ENCODE data around the gene ADPRH. TPM values are rescaled to one million over a fixed set of nuclear protein-coding genes. Genes with fewer than 3 reads are reported as not detected.

Gene ADPRH
- polyA plus RNA-seq, 1 experiment: 0.36 TPM

DNA sequence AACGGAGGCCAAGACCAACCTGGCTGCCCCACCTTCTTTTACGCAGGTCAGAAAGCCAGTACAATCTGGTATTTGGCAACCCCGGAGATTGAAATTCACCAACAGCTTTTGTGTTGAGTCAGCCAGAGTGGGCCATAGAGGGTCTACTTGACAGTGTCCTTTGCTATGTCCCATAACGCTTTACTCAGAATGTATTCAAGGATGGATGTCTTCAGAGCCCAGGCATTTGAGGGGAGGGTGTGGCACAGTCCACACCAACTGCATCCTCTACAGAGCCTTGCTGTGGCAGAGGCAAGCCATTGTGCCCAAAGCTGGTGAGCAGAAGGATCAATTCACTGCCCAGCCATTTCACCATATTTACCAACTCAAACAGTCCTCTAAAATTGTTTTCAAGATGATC is 36.8 kb downstream of the ADPRH start:
- ChIA-PET CTCF (no interaction called here), POLR2A (no interaction called here)
- Histone ChIP-seq H3K27ac (ENCODE audit: low read depth, low read length) (no peak overlapping the region), H3K9me3 (ENCODE audit: control insufficient read depth, insufficient read depth, low read length) (no peaks in the 10 kb centered on the region), H3K4me3 (ENCODE audit: low read depth, low read length) (no peak overlapping the region), H3K27me3 (ENCODE audit: control insufficient read depth, insufficient read depth, low read length) (peaks cover 12% of the 10 kb centered on the region)
- DNase-seq (ENCODE audit: low read depth, low spot score): no peak
- TF ChIP-seq, protein P1, sequence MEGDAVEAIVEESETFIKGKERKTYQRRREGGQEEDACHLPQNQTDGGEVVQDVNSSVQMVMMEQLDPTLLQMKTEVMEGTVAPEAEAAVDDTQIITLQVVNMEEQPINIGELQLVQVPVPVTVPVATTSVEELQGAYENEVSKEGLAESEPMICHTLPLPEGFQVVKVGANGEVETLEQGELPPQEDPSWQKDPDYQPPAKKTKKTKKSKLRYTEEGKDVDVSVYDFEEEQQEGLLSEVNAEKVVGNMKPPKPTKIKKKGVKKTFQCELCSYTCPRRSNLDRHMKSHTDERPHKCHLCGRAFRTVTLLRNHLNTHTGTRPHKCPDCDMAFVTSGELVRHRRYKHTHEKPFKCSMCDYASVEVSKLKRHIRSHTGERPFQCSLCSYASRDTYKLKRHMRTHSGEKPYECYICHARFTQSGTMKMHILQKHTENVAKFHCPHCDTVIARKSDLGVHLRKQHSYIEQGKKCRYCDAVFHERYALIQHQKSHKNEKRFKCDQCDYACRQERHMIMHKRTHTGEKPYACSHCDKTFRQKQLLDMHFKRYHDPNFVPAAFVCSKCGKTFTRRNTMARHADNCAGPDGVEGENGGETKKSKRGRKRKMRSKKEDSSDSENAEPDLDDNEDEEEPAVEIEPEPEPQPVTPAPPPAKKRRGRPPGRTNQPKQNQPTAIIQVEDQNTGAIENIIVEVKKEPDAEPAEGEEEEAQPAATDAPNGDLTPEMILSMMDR (IDR thresholded peaks at IDR 0.05; ENCODE audit: low read depth, low read length): no peak

DNA sequence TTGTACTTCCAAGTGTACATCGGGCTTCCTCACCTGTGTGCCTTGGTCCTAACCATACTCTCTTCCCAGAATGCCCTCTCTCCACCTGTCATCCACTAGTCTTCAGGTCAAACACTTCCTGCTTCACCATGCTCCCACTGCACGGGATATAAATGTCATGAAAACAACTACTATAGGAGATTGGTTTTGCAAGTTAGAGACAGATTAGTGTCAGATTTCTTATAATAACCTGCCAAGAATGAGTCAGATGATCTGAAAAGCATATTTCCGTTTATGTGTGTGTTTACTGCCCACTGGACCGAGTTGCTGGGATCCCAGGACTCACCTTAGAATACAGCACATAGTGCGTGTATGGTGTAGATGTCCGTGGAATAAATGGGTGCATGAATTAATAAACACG is 39.8 kb downstream of the ADPRH start:
- TF ChIP-seq, protein P1 (IDR thresholded peaks at IDR 0.05; ENCODE audit: low read depth, low read length): no peak
- H3K4me3 ChIP-seq (ENCODE audit: low read depth, low read length): no peak overlapping the region
- H3K27ac ChIP-seq (ENCODE audit: low read depth, low read length): no peak overlapping the region
- H3K27me3 ChIP-seq (ENCODE audit: control insufficient read depth, insufficient read depth, low read length): peaks cover 13% of the 10 kb centered on the region
- H3K9me3 ChIP-seq (ENCODE audit: control insufficient read depth, insufficient read depth, low read length): no peaks in the 10 kb centered on the region
- ChIA-PET CTCF (no interaction called here), POLR2A (no interaction called here)
- no peak for DNase-seq (ENCODE audit: low read depth, low spot score)

DNA sequence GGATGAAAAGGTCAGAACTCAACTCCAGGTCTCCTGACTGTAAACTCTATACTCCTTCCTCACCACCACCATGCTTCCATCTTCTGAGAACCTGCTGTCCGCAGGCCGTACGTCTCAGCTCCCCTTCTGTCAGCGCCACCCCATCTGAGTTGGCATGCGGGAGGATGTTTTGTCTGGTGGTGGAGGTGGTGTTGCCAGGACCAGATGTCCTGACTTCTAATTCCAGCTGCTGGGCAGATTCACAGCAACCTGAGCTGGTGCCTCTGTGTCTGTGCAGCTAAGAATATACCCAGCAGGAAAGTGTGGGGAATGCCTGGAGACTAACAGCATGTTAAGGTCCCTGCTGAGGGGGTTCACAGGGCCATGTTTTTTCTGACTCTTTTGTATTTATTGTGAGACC is 41.6 kb downstream of the ADPRH start:
- no peak for DNase-seq (ENCODE audit: low read depth, low spot score)
- no peak overlapping the region for H3K4me3 ChIP-seq (ENCODE audit: low read depth, low read length)
- H3K27ac ChIP-seq (ENCODE audit: low read depth, low read length): no peak overlapping the region
- POLR2A ChIA-PET: no interaction called here
- CTCF ChIA-PET: no interaction called here
- TF ChIP-seq, protein P1 (IDR thresholded peaks at IDR 0.05; ENCODE audit: low read depth, low read length): no peak
- H3K9me3 ChIP-seq (ENCODE audit: control insufficient read depth, insufficient read depth, low read length): no peaks in the 10 kb centered on the region
- H3K27me3 ChIP-seq (ENCODE audit: control insufficient read depth, insufficient read depth, low read length): peaks cover 16% of the 10 kb centered on the region

DNA sequence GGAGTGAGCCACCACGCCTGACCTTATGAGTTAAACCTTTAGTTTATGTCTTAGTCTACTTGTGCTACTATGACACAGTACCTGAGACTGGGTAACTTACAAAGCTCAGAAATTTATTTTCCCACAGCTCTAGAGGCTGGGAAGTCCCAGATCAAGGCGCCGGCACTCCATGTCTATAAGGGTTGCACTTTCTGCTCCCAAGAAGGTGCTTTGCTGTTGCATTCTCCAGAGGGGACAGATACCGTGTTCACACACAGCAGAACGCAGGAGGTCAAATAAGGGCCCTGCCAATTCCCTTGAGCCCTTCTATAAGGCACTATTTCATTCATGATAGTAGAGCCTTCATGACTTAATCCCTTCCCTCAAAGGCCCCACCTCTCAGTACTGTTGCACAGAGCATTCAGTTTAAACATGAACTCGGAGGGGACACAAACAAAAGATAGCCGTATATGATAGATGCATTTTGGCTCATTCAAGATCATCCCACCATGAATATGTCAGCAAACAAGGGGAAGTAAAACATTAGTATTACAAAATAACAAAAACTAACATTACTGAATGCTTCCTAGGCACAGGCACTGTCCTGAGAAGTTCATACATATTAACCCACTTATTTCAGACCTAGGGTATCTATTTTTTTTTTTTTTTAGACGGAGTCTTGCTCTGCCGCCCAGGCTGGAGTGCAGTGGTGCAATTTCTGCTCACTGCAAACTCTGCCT is 44.9 kb downstream of the ADPRH start:
- TF ChIP-seq, protein P1 (IDR thresholded peaks at IDR 0.05; ENCODE audit: low read depth, low read length): no peak
- ChIA-PET CTCF (no interaction called here), POLR2A (no interaction called here)
- Histone ChIP-seq H3K4me3 (ENCODE audit: low read depth, low read length) (no peak overlapping the region), H3K27ac (ENCODE audit: low read depth, low read length) (no peak overlapping the region), H3K9me3 (ENCODE audit: control insufficient read depth, insufficient read depth, low read length) (no peaks in the 10 kb centered on the region), H3K27me3 (ENCODE audit: control insufficient read depth, insufficient read depth, low read length) (peaks cover 18% of the 10 kb centered on the region)
- DNase-seq (ENCODE audit: low read depth, low spot score): no peak

DNA sequence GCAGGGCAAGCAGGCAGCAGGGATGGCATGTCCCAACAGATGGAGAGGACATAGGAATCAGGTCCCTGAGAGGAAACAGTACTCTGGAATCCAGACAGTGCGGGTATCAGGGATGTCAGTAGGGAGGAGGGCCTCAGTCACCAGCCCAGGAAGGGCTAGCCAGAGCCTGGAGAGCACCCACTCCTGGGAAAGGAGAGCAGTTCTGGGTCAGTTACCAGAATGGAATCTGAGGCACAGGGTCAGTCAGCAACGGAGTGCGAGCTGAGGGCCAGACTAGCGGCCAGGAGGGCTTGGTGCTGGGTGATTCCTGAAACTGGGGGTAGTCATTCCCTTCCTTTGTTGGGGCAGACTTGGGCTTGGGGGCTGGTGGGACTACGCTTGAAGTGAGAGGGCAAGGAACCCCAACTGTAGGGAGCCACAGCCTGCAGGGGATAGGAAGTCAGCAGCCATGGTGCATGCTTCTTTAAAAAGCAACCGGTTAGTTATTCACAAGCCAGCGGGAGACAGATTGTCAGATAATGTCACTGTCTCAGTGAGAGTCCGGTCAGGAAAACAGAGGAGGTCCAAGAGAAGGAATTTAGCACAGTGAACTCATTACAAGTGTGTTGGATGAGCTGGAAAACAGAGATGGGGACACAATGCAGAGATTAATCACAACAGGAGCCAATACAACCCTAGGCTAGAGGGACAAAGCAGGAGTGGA is 46.3 kb downstream of the ADPRH start:
- CTCF ChIA-PET: no interaction called here
- Histone ChIP-seq H3K27me3 (ENCODE audit: control insufficient read depth, insufficient read depth, low read length) (peaks cover 16% of the 10 kb centered on the region), H3K27ac (ENCODE audit: low read depth, low read length) (no peak overlapping the region), H3K4me3 (ENCODE audit: low read depth, low read length) (no peak overlapping the region), H3K9me3 (ENCODE audit: control insufficient read depth, insufficient read depth, low read length) (no peaks in the 10 kb centered on the region)
- TF ChIP-seq, protein P1 (IDR thresholded peaks at IDR 0.05; ENCODE audit: low read depth, low read length): no peak
- DNase-seq (ENCODE audit: low read depth, low spot score): no peak
- POLR2A ChIA-PET: no interaction called here
